AML-193 (cell line): ENCODE data around the gene CNTRL.

Experiments used
- DNase-seq, 2 experiments: peaks; one replicate each; lab custom pipeline; 2025; lab: John Stamatoyannopoulos, UW

CNTRL gene

DNA sequence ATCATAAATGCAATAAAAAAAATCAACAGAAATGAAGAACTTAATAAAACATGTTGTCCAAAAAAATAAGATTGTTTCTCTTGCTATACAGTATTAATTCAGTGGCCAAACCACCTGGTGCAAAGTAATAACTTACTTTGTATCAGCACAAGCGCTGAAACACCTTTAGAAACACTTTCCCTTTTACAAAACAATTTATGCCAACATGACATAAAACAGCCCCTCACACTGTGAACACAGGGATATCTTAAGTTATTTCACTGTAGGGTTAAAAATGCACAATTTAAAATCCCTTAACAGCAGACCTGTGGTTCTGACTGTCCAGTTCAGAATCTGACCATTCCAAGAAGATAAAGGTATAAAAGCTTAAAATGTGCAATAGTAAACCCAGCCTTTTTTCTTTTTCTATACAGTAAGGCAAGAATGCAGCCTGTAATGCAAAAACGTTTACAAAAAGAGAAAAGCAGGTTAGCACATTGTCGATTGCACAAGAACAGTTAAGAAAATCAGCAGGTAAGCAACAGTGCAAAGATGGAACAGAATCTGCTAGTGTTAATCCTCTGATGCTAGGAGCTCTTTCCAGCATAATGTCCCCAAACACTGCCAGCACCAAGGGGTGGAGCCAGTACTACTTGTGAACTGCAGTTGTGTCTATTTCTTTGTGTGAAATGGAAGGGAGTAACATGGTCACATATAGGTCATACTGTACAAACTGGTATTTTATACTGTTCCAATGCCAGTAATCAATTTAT, 105.4 kb downstream of the CNTRL start:
- no peak for DNase-seq

DNA sequence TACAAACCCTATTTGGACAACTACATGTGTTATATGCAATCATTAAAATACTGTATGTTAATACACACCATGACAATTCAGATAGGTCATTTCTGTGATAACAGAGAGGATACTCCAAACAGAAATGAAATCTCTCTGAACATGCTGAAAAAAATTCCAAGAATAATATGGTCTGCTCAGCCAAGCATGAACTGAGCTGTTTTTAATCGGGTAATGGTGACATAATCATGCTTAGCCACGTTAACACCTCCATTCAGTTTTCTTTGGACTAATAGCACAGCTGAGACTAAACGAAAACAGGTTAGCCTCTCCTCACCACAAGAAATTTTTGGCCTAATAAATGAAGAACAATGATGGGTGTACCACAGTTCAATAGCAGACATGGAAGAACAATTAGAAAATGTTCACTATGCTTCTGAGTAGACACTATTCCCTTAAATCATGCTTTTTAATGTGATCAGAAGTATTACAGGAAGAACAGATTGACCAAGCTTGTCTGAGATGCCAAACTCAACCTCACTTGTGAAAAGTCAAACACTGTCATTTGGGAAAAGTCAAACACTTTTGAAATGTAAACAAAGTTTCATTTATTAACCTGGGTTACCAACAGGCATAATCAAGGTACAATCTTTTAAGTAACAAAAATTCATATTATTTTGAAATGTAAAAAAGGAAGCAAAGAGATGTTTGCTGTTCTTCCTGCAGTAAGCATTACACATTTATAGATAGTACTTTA, 107.5 kb downstream of the CNTRL start:
- no peak for DNase-seq

DNA sequence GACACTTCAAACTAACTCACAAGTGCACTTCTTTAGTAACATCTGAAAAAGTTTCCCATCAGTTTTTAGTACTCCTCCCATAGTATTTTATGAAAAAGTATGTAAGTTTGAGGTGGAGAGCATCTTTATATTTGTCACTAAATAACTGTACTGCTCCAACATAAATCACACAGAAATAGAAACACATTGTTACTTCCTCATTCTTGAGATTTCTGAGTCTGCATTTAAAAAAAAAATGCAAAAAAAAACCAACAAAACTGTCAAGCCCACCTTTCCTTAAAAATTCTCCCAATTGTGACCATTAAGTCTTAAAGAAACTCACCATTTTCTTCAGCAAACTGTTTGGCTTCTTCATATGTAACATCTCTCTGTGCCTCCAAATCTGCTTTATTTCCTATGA, 108.2 kb downstream of the CNTRL start:
- no peak for DNase-seq

DNA sequence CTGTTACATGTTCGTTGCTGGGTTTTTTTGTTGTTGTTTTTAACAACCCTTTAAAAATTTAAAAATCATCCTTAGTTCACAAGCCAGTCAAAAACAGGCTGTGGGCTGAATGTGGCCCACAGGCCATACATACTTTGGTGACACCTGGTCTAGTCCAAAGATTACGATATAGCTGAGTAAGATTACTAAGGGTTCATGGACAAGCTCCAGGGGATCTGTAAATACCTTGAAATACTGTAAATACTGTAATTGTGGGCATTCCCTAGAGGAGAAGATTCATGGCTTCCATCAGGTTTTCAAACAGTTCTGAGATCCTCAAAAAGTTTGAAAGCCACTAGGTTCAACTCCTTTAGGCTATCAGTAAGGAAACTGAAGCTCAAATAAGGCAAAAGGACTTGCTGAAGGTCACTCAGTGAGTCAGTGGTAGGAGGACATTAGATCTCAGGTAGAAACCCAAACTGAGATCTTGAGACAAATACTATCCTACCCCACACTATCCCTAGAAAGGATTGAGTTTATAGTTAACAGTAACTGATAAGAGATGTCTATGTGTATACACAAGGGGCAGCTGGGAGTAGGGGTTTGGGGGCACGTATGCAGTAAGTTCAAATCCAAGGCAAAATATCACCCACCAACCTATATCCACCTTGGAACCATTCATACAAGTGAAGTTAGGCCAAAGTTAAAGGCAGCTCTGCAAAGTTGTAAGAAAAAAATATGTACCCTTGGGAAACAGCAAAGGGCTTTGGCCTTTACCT, 109.1 kb downstream of the CNTRL start:
- DNase-seq = no peak

DNA sequence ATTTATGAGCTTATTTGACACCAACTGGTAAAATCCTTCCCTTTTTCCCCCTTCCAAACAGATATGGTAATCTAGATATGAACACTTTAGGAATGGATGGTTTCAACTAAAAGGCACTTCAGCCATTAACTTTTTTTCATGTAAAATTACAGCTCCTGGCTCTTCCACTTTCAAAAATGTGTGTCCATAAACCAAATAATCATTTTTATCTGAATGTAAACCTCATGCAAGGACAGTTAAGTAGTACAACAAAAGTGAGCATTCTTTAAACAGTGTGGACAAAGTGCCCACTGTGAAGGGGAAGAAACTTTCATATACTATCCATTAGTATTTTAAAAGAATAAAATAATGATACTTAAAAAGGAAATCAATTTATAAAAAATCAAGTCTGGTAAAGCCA, 109.7 kb downstream of the CNTRL start:
- no peak for DNase-seq

DNA sequence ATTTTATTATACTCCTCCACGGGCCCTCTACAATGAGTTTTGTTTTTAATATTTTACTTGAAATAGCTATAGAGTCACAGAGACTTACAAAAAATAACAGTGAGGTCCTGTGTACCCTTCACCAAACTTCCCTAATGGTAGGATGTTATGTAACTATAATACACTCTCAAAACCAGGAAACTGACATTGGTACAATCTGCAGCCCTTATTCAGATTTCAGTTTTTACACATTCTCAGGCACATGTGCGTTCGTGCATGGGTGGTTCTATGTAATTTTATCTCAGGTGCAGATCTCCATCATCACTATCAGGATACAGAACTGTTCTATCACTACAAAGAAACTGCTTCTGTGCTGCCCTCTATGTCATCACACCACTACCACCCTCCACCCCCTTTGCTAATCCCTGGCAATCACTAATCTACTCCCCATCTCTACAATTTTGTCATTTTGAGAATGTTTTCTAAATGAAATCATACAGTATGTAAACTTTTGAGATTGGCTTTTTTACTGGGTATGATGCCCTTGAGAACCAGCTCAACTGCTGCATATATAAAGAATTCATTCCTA, 110.5 kb downstream of the CNTRL start:
- peak; percentile 35 to 55 for DNase-seq

DNA sequence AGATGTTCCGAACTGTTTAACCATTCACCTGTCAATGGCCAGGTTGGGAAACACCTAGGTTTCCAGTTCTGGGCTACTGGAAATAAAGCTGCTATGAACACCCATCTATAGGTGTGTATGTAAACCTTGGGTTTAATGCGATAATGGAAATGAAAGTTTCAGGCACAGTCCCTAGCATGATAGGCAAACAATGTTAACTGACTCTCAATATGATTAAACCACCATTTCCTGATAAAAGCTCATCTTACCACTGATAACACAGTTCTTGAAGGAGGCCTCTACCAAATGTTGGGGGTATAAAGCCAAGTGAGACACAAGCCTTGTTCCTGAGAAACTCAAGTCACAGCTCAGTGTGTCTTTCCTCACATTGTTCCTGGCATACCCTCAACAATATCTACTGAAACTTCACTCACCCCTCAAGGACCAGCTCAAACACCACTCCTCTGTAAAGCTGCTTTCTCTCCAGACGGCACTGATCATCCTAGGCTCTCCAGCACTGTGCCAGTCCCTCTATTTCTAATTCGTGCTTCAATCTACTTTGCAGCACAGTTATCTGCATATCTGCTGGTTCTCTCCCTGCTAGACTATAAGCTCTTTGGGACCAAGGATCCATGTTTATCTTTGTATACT, 111.1 kb downstream of the CNTRL start:
- no peak for DNase-seq

DNA sequence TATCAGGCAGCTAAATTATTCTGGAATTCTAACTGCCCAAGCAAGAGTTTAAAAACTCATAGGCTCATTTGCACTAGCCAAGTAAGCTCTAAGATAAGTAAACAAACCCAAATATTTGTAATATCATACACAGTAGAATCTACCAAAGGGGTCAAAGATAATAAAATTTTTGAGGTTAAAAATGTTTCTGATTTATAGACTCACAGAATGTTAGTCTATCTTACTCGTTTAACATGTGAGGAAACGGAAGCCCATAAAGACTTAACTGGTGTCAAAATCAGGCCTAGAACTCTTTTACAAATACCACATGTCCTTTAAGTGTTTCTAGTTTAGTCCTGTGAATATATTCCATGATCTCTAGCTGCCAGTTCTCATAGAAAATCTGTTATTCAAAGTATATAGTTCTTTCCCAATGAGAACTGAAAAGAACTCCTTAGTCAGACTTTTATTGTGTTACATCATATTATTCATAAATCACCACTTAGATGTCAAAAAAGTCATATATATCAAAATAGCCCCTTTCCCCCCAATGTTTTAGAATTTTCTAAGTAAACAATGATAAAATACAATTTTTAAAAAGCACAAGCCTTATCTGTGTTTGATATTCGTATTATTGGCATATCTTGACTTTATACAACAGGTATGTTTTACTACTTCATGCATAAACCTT, 113.0 kb downstream of the CNTRL start:
- DNase-seq = no peak

DNA sequence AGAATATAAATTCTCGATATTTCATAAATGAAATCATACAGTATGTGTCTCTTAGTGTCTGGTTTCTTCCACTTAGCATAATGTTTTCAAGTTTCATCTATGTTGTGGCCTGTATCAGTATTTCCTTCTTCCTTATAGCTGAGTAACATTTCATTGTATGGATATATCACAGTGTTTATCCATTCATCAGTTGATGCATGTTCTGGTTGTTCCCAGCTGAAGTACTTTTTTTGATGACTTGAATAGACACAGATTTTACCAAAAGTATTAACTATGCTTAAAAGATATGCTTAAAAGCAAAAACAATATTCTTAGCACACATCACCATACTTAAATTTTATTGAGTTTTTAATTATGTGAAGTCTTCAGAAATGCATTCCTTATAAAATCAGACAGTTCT, 114.3 kb downstream of the CNTRL start:
- DNase-seq = no peak

DNA sequence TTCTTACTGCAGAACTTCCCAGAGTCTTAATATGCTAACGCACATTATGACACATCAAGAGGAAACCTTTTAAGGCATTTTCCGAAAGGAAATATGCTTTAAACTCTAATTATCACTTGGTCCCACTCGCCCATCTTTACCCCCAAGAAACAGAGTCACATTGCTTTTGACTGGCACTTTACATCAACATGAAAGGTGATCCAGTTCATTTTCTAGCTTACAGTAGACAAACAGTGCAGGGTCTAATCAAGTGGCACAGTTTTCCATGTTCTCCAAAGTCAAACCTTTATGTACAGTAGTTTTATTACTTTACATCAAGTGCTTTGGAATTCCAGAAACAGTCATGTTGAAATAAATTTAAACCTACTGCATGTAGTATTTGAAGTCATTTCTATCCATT, 114.9 kb downstream of the CNTRL start:
- DNase-seq = no peak

DNA sequence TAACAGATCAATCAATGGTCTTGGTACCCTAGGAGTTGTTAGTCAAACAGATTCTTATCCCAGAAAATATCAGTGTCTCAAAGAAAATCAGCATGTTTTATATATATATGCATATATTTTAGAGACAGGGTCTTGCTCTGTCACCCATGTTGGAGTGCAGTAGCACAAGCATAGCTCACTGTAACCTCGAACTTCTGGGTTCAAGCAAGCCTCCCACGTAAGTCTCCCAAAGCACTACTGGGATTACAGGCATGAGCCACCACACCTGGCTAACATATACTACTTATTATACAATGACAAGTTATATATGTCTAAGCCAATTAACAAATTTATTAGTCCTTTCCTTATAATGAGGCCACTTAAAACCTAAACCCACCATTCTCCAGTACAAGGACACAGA, 116.5 kb downstream of the CNTRL start:
- DNase-seq = no peak

DNA sequence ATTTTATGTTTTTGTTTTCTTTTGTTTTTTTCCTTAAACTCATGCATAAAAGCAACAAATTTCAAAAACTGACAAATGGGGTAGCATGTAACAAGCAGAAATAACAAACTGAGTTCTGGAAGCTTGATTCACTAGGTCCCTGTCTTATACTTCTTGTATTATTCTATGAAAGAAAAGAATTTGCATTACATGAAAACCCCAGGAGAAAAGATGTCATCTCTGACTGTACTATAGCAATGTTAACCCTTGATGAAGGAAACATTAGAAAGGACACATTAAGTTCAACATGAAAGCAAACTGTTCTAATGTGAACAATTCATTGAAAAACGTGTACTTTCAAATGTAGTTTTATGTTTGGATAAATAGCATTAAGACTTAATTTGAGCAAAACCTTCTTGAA, 117.8 kb downstream of the CNTRL start:
- no peak for DNase-seq

DNA sequence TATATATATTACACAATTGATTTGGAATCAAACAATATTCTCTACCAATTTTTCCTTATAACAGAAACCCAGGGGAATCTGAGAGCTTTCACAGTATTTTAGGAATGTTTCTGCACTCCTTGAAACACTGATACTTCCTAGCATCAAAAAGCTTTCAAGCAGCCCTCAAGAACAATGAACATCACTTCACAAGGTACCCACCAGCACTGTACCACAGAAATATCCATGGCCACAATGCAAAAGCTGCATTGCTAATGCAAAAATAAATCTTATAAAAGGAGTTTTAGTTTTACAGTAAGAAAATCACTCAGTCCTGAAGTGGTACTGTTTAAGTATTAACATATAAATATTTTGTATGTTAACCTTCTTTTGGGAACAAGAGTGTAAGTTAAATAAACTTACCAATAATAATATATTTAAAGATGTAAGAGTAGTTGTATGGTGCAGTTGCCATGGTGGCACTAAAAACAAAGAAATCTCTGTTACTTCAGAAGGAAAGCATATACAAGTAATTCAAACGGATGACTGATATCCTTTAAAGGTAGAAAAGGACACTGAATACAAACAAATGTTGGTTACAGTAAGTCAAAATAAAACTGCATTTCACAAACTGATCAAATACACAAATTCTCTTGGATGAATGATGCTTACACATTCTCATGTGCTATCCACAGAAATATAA, 118.3 kb downstream of the CNTRL start:
- DNase-seq = no peak

DNA sequence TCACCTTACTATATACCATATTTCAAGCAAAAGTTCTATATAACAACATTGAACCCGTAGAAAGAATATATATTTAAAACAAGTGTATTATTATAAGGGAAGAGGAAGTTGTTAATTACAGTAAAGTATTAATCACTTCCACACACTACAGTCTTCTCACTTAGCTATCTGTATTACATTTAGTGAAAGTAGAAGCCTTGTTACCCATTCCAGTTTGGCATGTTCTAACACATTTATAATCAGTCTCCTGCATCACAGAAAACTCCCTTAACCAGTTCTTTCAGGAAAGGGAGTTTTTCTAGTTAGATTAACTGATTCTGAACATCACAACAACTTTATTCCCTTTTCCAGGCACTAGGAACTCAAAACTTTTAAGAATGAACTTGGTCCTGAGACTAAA, 120.0 kb downstream of the CNTRL start:
- DNase-seq = no peak

DNA sequence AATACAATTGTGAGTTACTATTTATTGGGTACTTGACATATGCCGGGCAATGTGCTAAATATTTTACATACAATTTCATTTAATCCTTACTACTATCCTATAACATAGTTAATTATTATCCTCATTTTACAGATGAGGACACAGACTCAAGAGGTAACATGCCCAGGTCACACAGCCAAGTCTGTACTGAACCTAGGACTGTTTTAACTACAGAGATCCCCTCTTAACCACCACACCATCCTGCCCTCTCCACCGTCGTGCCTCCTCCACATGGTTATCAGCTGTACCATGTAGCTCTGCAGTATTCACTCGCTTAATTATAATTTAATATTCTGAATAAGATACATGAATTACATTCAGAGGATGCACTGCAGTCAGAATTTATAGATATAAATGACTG, 121.6 kb downstream of the CNTRL start:
- no peak for DNase-seq

DNA sequence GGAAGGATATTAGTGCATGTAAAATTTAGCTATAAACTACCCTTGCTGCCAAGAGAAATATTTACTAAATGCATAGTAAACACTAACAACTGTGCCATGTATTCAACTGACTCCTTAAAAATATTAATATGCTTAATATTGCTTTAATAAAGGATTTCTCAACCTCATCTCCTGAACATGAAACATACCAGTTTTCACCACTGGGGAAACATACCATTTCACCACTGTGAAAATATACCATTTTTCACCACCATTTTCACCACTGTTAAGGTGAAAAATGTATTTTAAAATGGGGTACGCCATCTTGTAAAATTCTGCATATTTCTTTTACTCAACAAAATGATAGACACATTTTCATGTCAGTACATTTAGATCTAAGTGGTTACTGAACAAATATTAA, 122.4 kb downstream of the CNTRL start:
- peak; percentile 23 to 27 for DNase-seq

DNA sequence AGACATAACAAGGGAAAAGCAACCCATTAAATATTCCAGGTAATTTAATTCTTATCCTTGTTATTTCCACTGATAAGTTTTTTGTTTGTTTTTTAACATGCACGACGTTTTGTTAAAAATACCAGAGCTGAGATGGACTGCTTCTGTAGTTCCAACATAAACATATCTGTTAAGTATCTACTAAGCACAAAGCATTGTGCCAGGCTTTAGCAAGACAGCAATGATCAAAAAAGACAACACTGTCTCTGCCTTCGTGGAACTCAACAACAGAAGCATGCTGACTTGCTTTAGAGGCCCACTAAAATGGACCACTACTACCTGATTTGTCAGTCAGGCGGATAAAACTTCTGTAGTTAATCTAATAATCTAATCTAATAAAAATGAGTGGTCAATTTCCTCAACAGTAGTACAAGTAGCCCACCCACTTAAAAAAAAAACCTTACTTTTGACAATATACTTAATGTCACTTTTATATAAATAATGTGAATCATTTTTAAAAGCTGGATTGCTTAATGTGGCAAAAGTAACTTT, 123.8 kb downstream of the CNTRL start:
- no peak for DNase-seq

DNA sequence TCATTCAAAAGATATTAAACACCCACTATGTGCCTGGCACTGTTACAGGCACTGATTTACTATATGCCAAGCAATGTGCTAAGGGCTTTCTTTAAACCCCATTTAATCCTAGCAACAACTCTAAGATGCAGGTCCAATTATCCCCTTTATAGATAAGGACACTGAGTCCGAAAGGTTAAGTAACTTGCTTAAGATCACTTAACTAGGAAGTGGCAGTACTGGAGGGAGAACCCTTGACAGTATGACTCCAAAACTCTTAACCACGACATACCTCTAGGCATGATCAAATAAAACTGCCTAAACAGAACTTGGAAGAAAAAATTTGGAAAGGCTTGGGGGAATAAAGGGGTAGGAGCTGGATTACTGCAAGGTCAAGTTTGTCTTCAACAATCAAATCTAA, 125.2 kb downstream of the CNTRL start:
- peak; percentile 20 to 30 for DNase-seq

DNA sequence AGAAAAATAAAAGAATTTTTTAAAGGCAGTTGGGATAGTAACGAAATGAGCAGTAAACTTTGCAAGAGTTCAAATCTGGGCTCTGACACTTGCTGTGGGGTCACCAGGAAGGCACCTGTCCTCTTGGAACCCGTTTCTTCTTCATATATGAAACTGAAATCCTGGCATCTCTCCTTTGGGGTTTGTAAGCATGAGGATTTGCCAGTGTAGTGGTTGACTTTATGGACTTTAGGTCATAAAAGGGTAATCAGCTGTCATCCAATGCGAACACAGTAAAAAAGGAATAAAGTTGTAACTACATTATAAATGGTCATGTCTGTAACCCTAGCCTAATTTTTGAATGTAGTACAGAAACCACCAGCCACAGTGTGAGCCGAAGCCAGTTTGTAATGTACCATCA, 125.6 kb downstream of the CNTRL start:
- DNase-seq = no peak

DNA sequence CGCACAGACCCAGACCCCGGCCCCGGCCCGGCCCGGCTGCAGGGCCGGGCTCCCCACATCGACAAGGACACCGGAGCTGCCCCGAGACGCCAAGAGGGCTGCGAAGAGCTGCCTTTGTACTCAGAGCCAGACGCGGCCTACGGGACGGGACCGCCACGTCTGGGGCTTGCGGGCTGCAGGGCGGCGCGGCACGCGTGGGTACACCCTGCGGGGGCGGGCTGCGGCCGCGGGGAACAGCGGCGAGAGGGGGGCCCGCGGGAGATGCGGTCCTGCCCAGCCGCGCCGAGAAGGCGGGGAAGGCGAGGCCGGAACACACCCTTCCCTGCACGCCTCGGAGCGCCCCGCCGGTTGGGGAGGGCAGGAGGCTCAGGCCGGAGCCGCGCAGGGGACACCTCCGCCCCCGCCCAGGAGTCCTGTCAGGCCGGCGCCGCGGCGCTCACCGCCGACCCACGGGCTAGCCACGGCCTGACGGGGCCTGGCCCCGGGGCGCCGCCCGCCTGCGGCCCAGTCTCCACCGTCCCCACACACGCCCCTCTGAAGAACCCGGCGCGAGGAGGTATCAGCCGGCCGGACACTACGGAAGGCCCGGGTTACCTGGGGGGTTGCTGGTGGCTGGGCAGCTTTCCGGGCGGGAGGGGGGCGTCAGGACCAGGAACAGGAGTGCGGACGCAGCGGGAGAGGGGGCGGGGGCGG, 126.4 kb downstream of the CNTRL start:
- DNase-seq = no peak
